SKM-1 treated with dmso at 0.1 percent for 144 hours (cell line): Measurements from ENCODE around the gene VMP1.
"Not testable (repeated sequence)": the region's sequence is repeated elsewhere in the genome, so short reads cannot be mapped to it uniquely, and the experiment has no call there.

Source experiments
- DNase-seq: peaks from one replicate; lab custom pipeline; 2025; ENCODE audit not compliant: unreplicated experiment; lab: John Stamatoyannopoulos, UW

Gene VMP1

GRCh38 chr17:59776577-59776976 is 69.1 kb downstream of the VMP1 start:
- no peak for DNase-seq

GRCh38 chr17:59777033-59777432 is 69.6 kb downstream of the VMP1 start:
- DNase-seq: no peak

- no peak for DNase-seq
Measured at GRCh38 chr17:59778996-59779395, 71.5 kb downstream of the VMP1 start.

GRCh38 chr17:59779521-59779920 is 72.1 kb downstream of the VMP1 start:
- no peak for DNase-seq

GRCh38 chr17:59780548-59780947 is 73.1 kb downstream of the VMP1 start:
- not testable (repeated sequence) for DNase-seq

GRCh38 chr17:59783221-59784047 is 76.0 kb downstream of the VMP1 start:
- no peak for DNase-seq

GRCh38 chr17:59785091-59785799 is 77.8 kb downstream of the VMP1 start:
- no peak for DNase-seq

GRCh38 chr17:59786213-59786535 is 78.7 kb downstream of the VMP1 start:
- no peak for DNase-seq

GRCh38 chr17:59786536-59787319 is 79.3 kb downstream of the VMP1 start:
- peak; percentile 97 for DNase-seq

- not testable (repeated sequence) for DNase-seq
Measured at GRCh38 chr17:59789849-59790248, 82.4 kb downstream of the VMP1 start.

- not testable (repeated sequence) for DNase-seq
Measured at GRCh38 chr17:59790418-59790817, 83.0 kb downstream of the VMP1 start.

GRCh38 chr17:59790910-59791309 is 83.5 kb downstream of the VMP1 start:
- DNase-seq: no peak

- DNase-seq: no peak
Measured at GRCh38 chr17:59791603-59792457, 84.4 kb downstream of the VMP1 start.

- DNase-seq: not testable (repeated sequence)
Measured at GRCh38 chr17:59792458-59792823, 85.0 kb downstream of the VMP1 start.

- no peak for DNase-seq
Measured at GRCh38 chr17:59793205-59793604, 85.8 kb downstream of the VMP1 start.

- DNase-seq: no peak
Measured at GRCh38 chr17:59796138-59796537, 88.7 kb downstream of the VMP1 start.

GRCh38 chr17:59796785-59797205 is 89.3 kb downstream of the VMP1 start:
- no peak for DNase-seq

GRCh38 chr17:59798111-59798510 is 90.7 kb downstream of the VMP1 start:
- DNase-seq: no peak

- no peak for DNase-seq
Measured at GRCh38 chr17:59800530-59800942, 93.1 kb downstream of the VMP1 start.

- DNase-seq: no peak
Measured at GRCh38 chr17:59802160-59802559, 94.7 kb downstream of the VMP1 start.
